Measurements from ENCODE around the gene SHANK1.

Gene SHANK1

DNA sequence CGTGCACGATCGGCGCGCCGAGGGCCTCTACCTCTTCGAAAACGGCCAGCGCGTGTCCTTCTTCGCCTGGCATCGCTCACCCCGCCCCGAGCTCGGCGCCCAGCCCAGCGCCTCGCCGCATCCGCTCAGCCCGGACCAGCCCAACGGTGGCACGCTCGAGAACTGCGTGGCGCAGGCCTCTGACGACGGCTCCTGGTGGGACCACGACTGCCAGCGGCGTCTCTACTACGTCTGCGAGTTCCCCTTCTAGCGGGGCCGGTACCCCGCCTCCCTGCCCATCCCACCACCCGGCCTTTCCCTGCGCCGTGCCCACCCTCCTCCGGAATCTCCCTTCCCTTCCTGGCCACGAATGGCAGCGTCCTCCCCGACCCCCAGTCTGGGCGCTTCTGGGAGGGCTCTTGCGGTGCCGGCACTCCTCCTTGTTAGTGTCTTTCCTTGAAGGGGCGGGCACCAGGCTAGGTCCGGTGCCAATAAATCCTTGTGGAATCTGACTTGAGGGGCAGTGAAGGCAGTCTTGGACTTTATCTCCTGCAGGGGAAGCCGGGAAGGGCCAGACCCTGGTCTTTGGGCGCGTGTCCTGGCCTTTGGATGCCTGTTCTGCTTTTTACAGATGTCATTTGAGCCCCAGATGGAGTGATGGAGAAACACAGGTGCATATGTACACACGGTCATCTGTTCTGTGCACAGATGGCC lies 5.8 kb upstream of the SHANK1 start (continued):
- TF ChIP-seq, protein P1, sequence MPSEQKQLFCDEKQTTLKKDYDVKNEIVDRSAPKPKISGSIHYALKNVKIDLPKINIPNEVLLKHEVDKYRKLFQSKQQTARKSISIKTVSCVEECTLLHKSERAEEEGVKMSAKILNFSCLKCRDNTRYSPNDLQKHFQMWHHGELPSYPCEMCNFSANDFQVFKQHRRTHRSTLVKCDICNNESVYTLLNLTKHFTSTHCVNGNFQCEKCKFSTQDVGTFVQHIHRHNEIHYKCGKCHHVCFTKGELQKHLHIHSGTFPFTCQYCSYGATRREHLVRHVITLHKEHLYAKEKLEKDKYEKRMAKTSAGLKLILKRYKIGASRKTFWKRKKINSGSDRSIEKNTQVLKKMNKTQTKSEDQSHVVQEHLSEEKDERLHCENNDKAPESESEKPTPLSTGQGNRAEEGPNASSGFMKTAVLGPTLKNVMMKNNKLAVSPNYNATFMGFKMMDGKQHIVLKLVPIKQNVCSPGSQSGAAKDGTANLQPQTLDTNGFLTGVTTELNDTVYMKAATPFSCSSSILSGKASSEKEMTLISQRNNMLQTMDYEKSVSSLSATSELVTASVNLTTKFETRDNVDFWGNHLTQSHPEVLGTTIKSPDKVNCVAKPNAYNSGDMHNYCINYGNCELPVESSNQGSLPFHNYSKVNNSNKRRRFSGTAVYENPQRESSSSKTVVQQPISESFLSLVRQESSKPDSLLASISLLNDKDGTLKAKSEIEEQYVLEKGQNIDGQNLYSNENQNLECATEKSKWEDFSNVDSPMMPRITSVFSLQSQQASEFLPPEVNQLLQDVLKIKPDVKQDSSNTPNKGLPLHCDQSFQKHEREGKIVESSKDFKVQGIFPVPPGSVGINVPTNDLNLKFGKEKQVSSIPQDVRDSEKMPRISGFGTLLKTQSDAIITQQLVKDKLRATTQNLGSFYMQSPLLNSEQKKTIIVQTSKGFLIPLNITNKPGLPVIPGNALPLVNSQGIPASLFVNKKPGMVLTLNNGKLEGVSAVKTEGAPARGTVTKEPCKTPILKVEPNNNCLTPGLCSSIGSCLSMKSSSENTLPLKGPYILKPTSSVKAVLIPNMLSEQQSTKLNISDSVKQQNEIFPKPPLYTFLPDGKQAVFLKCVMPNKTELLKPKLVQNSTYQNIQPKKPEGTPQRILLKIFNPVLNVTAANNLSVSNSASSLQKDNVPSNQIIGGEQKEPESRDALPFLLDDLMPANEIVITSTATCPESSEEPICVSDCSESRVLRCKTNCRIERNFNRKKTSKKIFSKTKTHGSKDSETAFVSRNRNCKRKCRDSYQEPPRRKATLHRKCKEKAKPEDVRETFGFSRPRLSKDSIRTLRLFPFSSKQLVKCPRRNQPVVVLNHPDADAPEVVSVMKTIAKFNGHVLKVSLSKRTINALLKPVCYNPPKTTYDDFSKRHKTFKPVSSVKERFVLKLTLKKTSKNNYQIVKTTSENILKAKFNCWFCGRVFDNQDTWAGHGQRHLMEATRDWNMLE (tag by site-specific recombination; conservative IDR thresholded peaks at IDR 0.05; ENCODE audit: low read depth): no peak
- TF ChIP-seq, protein P2, sequence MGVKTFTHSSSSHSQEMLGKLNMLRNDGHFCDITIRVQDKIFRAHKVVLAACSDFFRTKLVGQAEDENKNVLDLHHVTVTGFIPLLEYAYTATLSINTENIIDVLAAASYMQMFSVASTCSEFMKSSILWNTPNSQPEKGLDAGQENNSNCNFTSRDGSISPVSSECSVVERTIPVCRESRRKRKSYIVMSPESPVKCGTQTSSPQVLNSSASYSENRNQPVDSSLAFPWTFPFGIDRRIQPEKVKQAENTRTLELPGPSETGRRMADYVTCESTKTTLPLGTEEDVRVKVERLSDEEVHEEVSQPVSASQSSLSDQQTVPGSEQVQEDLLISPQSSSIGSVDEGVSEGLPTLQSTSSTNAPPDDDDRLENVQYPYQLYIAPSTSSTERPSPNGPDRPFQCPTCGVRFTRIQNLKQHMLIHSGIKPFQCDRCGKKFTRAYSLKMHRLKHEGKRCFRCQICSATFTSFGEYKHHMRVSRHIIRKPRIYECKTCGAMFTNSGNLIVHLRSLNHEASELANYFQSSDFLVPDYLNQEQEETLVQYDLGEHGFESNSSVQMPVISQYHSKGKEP (tag by site-specific recombination; IDR thresholded peaks at IDR 0.05): no peak
- TF ChIP-seq ZBTB48 (tag by site-specific recombination; IDR thresholded peaks at IDR 0.05) (peak; percentile 34; the same call in 1 of the 2 replicates), ZNF426 (tag by site-specific recombination; IDR thresholded peaks at IDR 0.05) (no peak), ZFP41 (tag by site-specific recombination; IDR thresholded peaks at IDR 0.05; ENCODE audit: borderline replicate concordance) (no peak), ZFP37 (tag by site-specific recombination; IDR thresholded peaks at IDR 0.05) (peak; percentile 77), ZNF692 (tag by site-specific recombination; IDR thresholded peaks at IDR 0.05) (peak; percentile 97), ZNF133 (tag by site-specific recombination; IDR thresholded peaks at IDR 0.05) (no peak; the same call in 1 of the 2 replicates), ZNF155 (tag by site-specific recombination; IDR thresholded peaks at IDR 0.05) (no peak), ZNF639 (tag by site-specific recombination; IDR thresholded peaks at IDR 0.05) (no peak), ZNF626 (tag by site-specific recombination; IDR thresholded peaks at IDR 0.05) (no peak), ZNF132 (tag by site-specific recombination; IDR thresholded peaks at IDR 0.05; ENCODE audit: borderline replicate concordance) (no peak), ZNF600 (tag by site-specific recombination; IDR thresholded peaks at IDR 0.05) (peak; percentile 26; the same call in 1 of the 2 replicates), YY1 (tag by site-specific recombination; IDR thresholded peaks at IDR 0.05) (0 out of 2 replicates have a peak, but pooled peaks have one; percentile 16), BCL11B (tag by site-specific recombination; IDR thresholded peaks at IDR 0.05; ENCODE audit: low read depth) (no peak), KLF16 (tag by site-specific recombination; IDR thresholded peaks at IDR 0.05) (peak; percentile 49), ZNF23 (tag by site-specific recombination; IDR thresholded peaks at IDR 0.05; ENCODE audit: borderline replicate concordance) (no peak), ZNF768 (tag by site-specific recombination; IDR thresholded peaks at IDR 0.05) (no peak), WT1 (tag by site-specific recombination; IDR thresholded peaks at IDR 0.05) (no peak; the same call in 1 of the 2 replicates), ZNF664 (tag by site-specific recombination; IDR thresholded peaks at IDR 0.05) (no peak), ZNF174 (tag by site-specific recombination; IDR thresholded peaks at IDR 0.05) (no peak), ZNF394 (tag by site-specific recombination; IDR thresholded peaks at IDR 0.05; ENCODE audit: borderline replicate concordance) (no peak), ZNF214 (tag by site-specific recombination; IDR thresholded peaks at IDR 0.05; ENCODE audit: borderline replicate concordance) (no peak), ZNF701 (tag by site-specific recombination; IDR thresholded peaks at IDR 0.05) (no peak), ZNF707 (tag by site-specific recombination; IDR thresholded peaks at IDR 0.05) (no peak), ZNF184 (tag by site-specific recombination; IDR thresholded peaks at IDR 0.05) (no peak), GLI2 (tag by site-specific recombination; IDR thresholded peaks at IDR 0.05; ENCODE audit: borderline replicate concordance, low read depth) (no peak), GLIS2 (tag by site-specific recombination; IDR thresholded peaks at IDR 0.05) (peak; percentile 58)
- TF ChIP-seq, protein P3, sequence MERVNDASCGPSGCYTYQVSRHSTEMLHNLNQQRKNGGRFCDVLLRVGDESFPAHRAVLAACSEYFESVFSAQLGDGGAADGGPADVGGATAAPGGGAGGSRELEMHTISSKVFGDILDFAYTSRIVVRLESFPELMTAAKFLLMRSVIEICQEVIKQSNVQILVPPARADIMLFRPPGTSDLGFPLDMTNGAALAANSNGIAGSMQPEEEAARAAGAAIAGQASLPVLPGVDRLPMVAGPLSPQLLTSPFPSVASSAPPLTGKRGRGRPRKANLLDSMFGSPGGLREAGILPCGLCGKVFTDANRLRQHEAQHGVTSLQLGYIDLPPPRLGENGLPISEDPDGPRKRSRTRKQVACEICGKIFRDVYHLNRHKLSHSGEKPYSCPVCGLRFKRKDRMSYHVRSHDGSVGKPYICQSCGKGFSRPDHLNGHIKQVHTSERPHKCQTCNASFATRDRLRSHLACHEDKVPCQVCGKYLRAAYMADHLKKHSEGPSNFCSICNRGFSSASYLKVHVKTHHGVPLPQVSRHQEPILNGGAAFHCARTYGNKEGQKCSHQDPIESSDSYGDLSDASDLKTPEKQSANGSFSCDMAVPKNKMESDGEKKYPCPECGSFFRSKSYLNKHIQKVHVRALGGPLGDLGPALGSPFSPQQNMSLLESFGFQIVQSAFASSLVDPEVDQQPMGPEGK (tag by site-specific recombination; IDR thresholded peaks at IDR 0.05): no peak
